ENCODE results near the gene TNS1. TPM values are rescaled to one million over a fixed set of nuclear protein-coding genes. Genes with fewer than 3 reads are reported as not detected.

Gene TNS1
- total and polyA plus RNA-seq, 9 of the 15 experiments (the other 6 are each of a cell fraction or from before 2014, with no cell fraction given) = 0.13 to 2.7 (median 0.77) TPM

DNA sequence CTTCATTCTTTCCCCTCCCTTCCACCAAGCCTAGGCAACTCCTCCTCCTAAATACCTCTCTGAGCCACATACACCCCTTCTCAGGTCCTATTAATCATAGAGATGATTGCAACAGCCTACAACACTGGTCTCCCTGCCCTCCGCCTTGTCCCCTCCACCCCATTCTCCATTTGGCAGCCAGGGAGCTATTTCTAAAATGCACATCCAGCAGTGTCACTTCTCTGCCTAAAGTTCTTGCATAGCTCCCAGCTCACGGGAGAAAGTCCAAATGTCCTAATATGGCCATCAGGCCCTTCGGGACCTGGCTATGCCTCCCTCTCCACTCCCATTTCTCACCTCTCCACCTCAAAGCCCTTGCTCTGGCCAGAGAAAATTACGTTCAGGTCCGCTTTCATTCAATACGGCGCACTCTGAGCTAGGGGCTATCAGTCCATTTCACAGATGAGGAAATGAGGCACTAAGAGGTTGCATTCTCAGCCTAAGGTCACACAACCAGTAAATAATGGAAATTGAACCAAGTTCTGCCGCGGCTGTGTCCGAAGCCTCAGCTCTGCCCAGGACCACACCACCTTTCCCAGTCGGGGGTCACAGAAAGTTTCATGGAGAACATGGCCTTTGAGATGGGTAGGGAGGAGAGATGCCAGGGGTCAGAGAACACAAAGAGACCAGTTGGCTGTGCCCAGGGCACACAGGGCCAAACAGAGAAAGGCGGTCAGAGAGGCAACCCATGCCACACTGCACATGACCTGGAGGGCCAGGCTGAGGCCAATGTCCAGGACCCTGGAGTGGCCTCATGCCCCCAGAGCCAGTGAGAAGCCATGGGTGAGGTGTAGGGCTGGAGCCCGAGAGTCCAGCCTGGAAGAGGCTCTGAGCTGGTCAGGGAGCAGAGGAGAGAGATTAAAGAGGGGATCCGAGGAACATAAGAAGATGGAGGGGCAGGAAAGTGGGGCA lies 72.8 kb downstream of the TNS1 start (continued):
- TF ChIP-seq, protein P1, sequence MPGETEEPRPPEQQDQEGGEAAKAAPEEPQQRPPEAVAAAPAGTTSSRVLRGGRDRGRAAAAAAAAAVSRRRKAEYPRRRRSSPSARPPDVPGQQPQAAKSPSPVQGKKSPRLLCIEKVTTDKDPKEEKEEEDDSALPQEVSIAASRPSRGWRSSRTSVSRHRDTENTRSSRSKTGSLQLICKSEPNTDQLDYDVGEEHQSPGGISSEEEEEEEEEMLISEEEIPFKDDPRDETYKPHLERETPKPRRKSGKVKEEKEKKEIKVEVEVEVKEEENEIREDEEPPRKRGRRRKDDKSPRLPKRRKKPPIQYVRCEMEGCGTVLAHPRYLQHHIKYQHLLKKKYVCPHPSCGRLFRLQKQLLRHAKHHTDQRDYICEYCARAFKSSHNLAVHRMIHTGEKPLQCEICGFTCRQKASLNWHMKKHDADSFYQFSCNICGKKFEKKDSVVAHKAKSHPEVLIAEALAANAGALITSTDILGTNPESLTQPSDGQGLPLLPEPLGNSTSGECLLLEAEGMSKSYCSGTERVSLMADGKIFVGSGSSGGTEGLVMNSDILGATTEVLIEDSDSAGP (CRISPR knock-in tag; IDR thresholded peaks at IDR 0.05) = no peak
- no peak for TF ChIP-seq ZNF224 (CRISPR knock-in tag; IDR thresholded peaks at IDR 0.05)
- no peak for TF ChIP-seq BCOR (IDR thresholded peaks at IDR 0.05)
- TF ChIP-seq, protein P2, sequence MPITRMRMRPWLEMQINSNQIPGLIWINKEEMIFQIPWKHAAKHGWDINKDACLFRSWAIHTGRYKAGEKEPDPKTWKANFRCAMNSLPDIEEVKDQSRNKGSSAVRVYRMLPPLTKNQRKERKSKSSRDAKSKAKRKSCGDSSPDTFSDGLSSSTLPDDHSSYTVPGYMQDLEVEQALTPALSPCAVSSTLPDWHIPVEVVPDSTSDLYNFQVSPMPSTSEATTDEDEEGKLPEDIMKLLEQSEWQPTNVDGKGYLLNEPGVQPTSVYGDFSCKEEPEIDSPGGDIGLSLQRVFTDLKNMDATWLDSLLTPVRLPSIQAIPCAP (CRISPR knock-in tag; IDR thresholded peaks at IDR 0.05; ENCODE audit: borderline replicate concordance) = no peak
- no peak for TF ChIP-seq ZKSCAN8 (CRISPR knock-in tag; IDR thresholded peaks at IDR 0.05)

DNA sequence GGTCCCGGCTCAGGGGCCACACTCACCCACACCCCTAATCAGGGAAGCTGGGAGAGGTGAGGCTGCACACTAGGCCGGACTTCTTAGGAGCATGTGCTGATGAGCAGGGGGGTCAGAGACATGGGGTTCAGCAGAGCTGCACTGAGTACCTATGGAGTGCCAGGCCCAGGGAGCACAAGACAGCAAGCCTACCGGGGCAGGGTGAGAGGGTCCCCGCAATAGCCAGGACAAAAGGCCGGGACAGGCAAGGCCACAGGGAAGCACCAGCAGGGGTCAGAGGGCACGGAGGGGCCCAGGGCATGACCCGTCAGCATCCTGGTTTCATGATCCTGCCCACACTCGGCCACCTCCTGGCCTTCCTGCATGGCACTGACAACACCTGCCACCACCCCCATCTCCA lies 73.5 kb downstream of the TNS1 start:
- intact Hi-C loops (cut with micrococcal nuclease) (no loop called here), in situ Hi-C loops (cut with MboI) (no loop called here)
- Histone ChIP-seq H3K4me3 (no peak overlapping the region), H3K9ac (ENCODE audit: insufficient read depth in 1 of 2, low read depth in 2 of 2, low read length in 2 of 2) (no peak overlapping the region), H3K4me1 (replicated peaks in 1 of 2; ENCODE audit: control insufficient read depth in 2 of 2, insufficient read depth in 2 of 2, low read length in 2 of 2) (no peaks in the 10 kb centered on the region), H2AFZ (ENCODE audit: low read depth, low read length) (no peak overlapping the region), H3K27me3 (ENCODE audit: control insufficient read depth in 2 of 2, insufficient read depth in 2 of 2, low read length in 2 of 2) (peaks cover 0 to 47% of the 10 kb centered on the region in 2 experiments; a peak in 2 of 5 replicates), H3K79me2 (ENCODE audit: control insufficient read depth, insufficient read depth, low read length) (no peaks in the 10 kb centered on the region), H3K4me2 (ENCODE audit: insufficient read depth, low read length) (no peak overlapping the region), H3K27ac (ENCODE audit: extremely low read depth, low read depth, low read length) (no peak overlapping the region), H3K36me3 (ENCODE audit: control insufficient read depth, insufficient read depth, low read length) (no peaks in the 10 kb centered on the region), H3K9me3 (replicated peaks; ENCODE audit: control insufficient read depth, insufficient read depth, low read depth, low read length) (no peaks in the 10 kb centered on the region), H4K20me1 (replicated peaks; ENCODE audit: control insufficient read depth, insufficient read depth, low read length) (no peaks in the 10 kb centered on the region), H3K9me1 (ENCODE audit: control insufficient read depth, insufficient read depth, low read length) (no peaks in the 10 kb centered on the region)
- ChIA-PET CTCF (ENCODE audit: low intra/inter-chr PET ratio) (no interaction called here), POLR2A (interaction anchor here (0.6 kb wide), 1 partner anchor 144 kb away, joined by 4 read pairs; no protein-coding TSS in a partner anchor)
- FAIRE-seq = no peak
- ATAC-seq = no peak
- no peak for DNase-seq (ENCODE audit: extremely low read depth in 1 of 4, low spot score in 3 of 4)
- no TSS peak for BruUV-seq (replicated peaks)
- WGBS (ENCODE audit: insufficient coverage, low coverage, missing lambda C conversion rate) = 13% methylated on average over 3 of the region's 8 CpGs
- TF ChIP-seq SMARCA5 (IDR thresholded peaks at IDR 0.05) = no peak

All from K562 (cell line).